Measurements from ENCODE around the gene TFEB. TPM values are rescaled to one million over a fixed set of nuclear protein-coding genes. Genes with fewer than 3 reads are reported as not detected.
A peak's percentile ranks its signal among the peaks of the same experiment; 100 is the strongest.

TFEB gene
- total and polyA plus RNA-seq, 2 of the 8 experiments (the other 6 are each of a cell fraction or from before 2014, with no cell fraction given), result 2.3 to 6.7 TPM

DNA sequence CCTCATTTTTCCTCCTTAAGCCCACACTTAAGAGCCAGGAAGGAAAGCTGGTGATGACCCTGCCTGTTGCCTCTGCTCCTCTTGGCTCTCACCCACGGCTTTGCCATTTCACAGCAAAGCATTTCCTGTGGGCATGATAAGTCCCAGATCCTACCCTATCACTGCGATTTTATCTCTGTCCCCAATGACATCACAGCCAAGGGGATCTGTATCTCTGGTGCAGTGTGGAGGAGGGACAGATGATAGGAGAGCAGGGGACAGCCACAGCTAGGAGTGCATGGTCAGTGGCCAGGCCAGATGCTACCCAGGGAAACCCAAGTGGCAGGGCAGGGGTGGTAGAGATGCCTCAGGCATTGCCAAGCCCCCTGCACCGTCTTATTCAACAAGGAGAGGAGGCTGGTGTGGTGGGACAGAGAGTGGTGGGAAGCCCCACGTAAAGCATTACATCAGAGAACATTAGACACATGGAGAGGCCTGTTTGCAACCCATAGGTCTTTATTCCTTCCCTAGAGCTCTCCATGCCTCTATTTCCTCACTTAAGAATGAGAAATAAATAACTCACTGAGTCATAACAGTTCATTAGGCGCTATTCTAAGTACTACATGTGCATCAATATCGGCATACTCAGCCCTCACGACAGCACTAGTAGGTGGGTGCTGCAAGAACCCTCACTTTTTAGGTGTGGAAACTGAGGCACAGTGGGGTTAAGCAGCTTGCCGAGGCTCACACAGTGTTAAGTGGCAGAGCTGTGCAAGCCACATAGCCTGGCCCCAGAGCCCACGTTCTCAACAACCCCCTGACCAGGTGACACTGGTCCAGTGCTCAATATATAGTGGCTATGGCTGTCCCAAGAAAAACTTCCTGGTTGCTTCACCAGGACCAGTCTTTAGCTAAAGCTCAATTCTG, 4.6 kb downstream of the TFEB start:
- Histone ChIP-seq H3K23me2 (ENCODE audit: low read depth, low read length) (peaks cover 9% of the 10 kb centered on the region; the same call in 1 of the 2 replicates), H2BK12ac (ENCODE audit: low read depth, low read length) (no peak overlapping the region), H3K79me2 (ENCODE audit: control insufficient read depth in 1 of 2, insufficient read depth in 2 of 2, low read length in 2 of 2) (no peaks in the 10 kb centered on the region), H4K91ac (replicated peaks; ENCODE audit: insufficient read length, low read length) (peak overlapping the region; percentile 34), H2BK15ac (ENCODE audit: low read length) (no peak overlapping the region), H3K79me1 (ENCODE audit: low read depth, low read length) (no peaks in the 10 kb centered on the region), H4K5ac (ENCODE audit: insufficient read length, low read depth, low read length) (no peak overlapping the region), H3K27me3 (replicated peaks in 1 of 4; ENCODE audit: control insufficient read depth in 3 of 4, extremely low read depth in 1 of 4, insufficient read depth in 3 of 4, low read length in 3 of 4) (peaks cover 0 to 8% (median 5%) of the 10 kb centered on the region in 4 experiments; a peak in 3 of 7 replicates), H3K4ac (replicated peaks; ENCODE audit: insufficient read length, low read depth, low read length) (no peak overlapping the region), H3K36me3 (ENCODE audit: control insufficient read depth in 2 of 4, insufficient read depth in 4 of 4, low read length in 3 of 4) (no peaks in the 10 kb centered on the region), H3K4me3 (ENCODE audit: extremely low read depth in 1 of 4, insufficient read depth in 2 of 4, low read depth in 3 of 4, low read length in 4 of 4) (no peak overlapping the region), H2AK5ac (ENCODE audit: low read depth, low read length) (no peak overlapping the region), H2BK120ac (replicated peaks; ENCODE audit: low read depth, low read length) (no peak overlapping the region), H3K4me1 (replicated peaks in 1 of 4; ENCODE audit: control insufficient read depth in 3 of 4, insufficient read depth in 4 of 4, low read length in 3 of 4) (peaks cover 12 to 39% (median 24%) of the 10 kb centered on the region in 4 experiments), H4K8ac (ENCODE audit: extremely low read depth, insufficient read depth, low read length) (no peak overlapping the region), H3K9ac (replicated peaks in 1 of 4; ENCODE audit: extremely low read depth in 1 of 4, low read depth in 3 of 4, low read length in 3 of 4) (no peak overlapping the region), H2AFZ (ENCODE audit: low read length) (no peak overlapping the region), H3K27ac (ENCODE audit: low read depth, low read length) (no peak overlapping the region), H2BK5ac (ENCODE audit: low read depth, low read length) (no peak overlapping the region), H2BK20ac (ENCODE audit: low read length) (peak overlapping the region; percentile 2; the same call in 1 of the 2 replicates), H3K23ac (ENCODE audit: insufficient read length) (no peak overlapping the region), H3K4me2 (ENCODE audit: insufficient read depth in 1 of 2, low read depth in 2 of 2, low read length in 2 of 2) (no peak overlapping the region), H4K20me1 (replicated peaks in 1 of 2; ENCODE audit: control insufficient read depth in 1 of 2, insufficient read depth in 2 of 2, low read length in 2 of 2) (peaks cover 0 to 2% of the 10 kb centered on the region in 2 experiments), H3K18ac (ENCODE audit: extremely low read depth, low read length) (no peak overlapping the region), H3K9me3 (ENCODE audit: insufficient read depth in 2 of 2, low read depth in 1 of 2, low read length in 1 of 2) (no peaks in the 10 kb centered on the region), H3K14ac (ENCODE audit: insufficient read length) (no peak overlapping the region), H3K56ac (replicated peaks; ENCODE audit: insufficient read length, low read depth, low read length) (no peak overlapping the region)
- ChIA-PET CTCF (ENCODE audit: partially characterized antibody) (interaction anchor here (0.6 to 3.0 kb wide), 4 partner anchors 25 to 127 kb away, joined by 3 to 15 read pairs (median 4); partner anchors contain the start of gene TOMM6), POLR2A (ENCODE audit: partially characterized antibody) (no interaction called here)
- DNase-seq (ENCODE audit: low read depth in 1 of 2, low spot score in 2 of 2), result no peak
- WGBS, 2 experiments (ENCODE audit: extremely low coverage in 1 of 2, insufficient coverage in 1 of 2, insufficient read length in 1 of 2, insufficient replicate concordance in 2 of 2, low coverage in 1 of 2, low lambda C conversion rate in 2 of 2, missing lambda C conversion rate in 1 of 2), result 90% methylated on average over 9 of the region's 9 CpGs; no CpG with 5 or more reads in 1 of the 2 experiments
- no peak for FAIRE-seq
- no peak for TF ChIP-seq BCL11A (IDR thresholded peaks at IDR 0.05; ENCODE audit: low read depth in 2 of 2, low read length in 2 of 2)
- TF ChIP-seq, protein P1, sequence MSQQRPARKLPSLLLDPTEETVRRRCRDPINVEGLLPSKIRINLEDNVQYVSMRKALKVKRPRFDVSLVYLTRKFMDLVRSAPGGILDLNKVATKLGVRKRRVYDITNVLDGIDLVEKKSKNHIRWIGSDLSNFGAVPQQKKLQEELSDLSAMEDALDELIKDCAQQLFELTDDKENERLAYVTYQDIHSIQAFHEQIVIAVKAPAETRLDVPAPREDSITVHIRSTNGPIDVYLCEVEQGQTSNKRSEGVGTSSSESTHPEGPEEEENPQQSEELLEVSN (IDR thresholded peaks at IDR 0.05), result no peak
- no peak for TF ChIP-seq POLR2AphosphoS5 (IDR thresholded peaks at IDR 0.05; ENCODE audit: low read depth, low read length)
